Hepatocyte (in vitro differentiated cells): Measurements from ENCODE around the gene FXYD2. TPM values are rescaled to one million over a fixed set of nuclear protein-coding genes. Genes with fewer than 3 reads are reported as not detected.
A peak's percentile ranks its signal among the peaks of the same experiment; 100 is the strongest.

Experiments
- DNase-seq: peaks from one replicate; pipeline ENCODE4 v3.0.0-alpha.2; 2016; ENCODE audit warnings: low spot score
- H2AFZ ChIP-seq: fragments of 200-600 bp; sonication (generic); 2 replicates; pipeline ENCODE4 v1.6.0; 2016; ENCODE audit warnings: antibody characterized with exemption, mild to moderate bottlenecking
- H3K27ac ChIP-seq: fragments of 200-600 bp; sonication (generic); 2 replicates; pipeline ENCODE4 v1.5.1; 2016; ENCODE audit warnings: mild to moderate bottlenecking
- H3K27me3 ChIP-seq: fragments of 200-600 bp; sonication (generic); 2 replicates; pipeline ENCODE4 v1.6.1; 2016
- H3K36me3 ChIP-seq: fragments of 200-600 bp; sonication (generic); replicated peaks from 2 replicates; pipeline ENCODE4 v1.5.1; 2016; ENCODE audit warnings: low read depth; ENCODE audit not compliant: insufficient read depth
- H3K4me1 ChIP-seq: fragments of 200-600 bp; sonication (generic); 2 replicates; pipeline ENCODE4 v1.5.1; 2016; ENCODE audit warnings: mild to moderate bottlenecking, moderate library complexity; ENCODE audit not compliant: insufficient read depth
- H3K4me2 ChIP-seq: fragments of 200-600 bp; sonication (generic); 2 replicates; pipeline ENCODE4 v1.6.0; 2016
- H3K4me3 ChIP-seq: fragments of 200-600 bp; sonication (generic); 2 replicates; pipeline ENCODE4 v1.5.1; 2016; ENCODE audit warnings: mild to moderate bottlenecking
- H3K79me2 ChIP-seq: fragments of 200-600 bp; sonication (generic); 2 replicates; pipeline ENCODE4 v1.6.0; 2017; ENCODE audit warnings: mild to moderate bottlenecking
- H3K9me2 ChIP-seq: fragments of 200-600 bp; sonication (generic); replicated peaks from 2 replicates; pipeline ENCODE4 v1.6.0; 2017; ENCODE audit warnings: mild to moderate bottlenecking; ENCODE audit not compliant: insufficient read depth
- H3K9me3 ChIP-seq: fragments of 200-600 bp; sonication (generic); 2 replicates; pipeline ENCODE4 v1.5.1; 2016; ENCODE audit warnings: low read depth, mild to moderate bottlenecking
- H4K20me1 ChIP-seq: fragments of 200-600 bp; sonication (generic); 2 replicates; pipeline ENCODE4 v1.6.0; 2016; ENCODE audit warnings: mild to moderate bottlenecking; ENCODE audit not compliant: insufficient read depth, poor library complexity, severe bottlenecking
- CTCF ChIP-seq: fragments of 200-600 bp; sonication (generic); IDR thresholded peaks from 2 replicates; pipeline ENCODE4 v1.5.1; 2016; ENCODE audit warnings: antibody characterized with exemption, mild to moderate bottlenecking; ENCODE audit not compliant: poor library complexity
- EZH2 ChIP-seq: fragments of 200-600 bp; sonication (generic); IDR thresholded peaks from 2 replicates; pipeline ENCODE4 v1.6.1; 2016; ENCODE audit warnings: antibody characterized with exemption, mild to moderate bottlenecking, borderline replicate concordance
- EZH2phosphoT487 ChIP-seq: fragments of 200-600 bp; sonication (generic); IDR thresholded peaks from one replicate; pipeline ENCODE4 v1.6.1; 2018; ENCODE audit warnings: antibody characterized with exemption, mild to moderate bottlenecking, low read depth, moderate library complexity; ENCODE audit not compliant: unreplicated experiment, severe bottlenecking
- WGBS: methylation state at CpG from one replicate; pipeline ENCODE4 v1.1.6; 2016; ENCODE audit warnings: low lambda C conversion rate; ENCODE audit errors: missing lambda C conversion rate; 5-methylcytosine and 5-hydroxymethylcytosine counted together
- polyA plus RNA-seq: library from polyadenylated mRNA; unstranded; fragments of >200 nt; fragmentation: Nextera tagmentation; extraction: Ambion mirVana; gene quantifications from 2 replicates; pipeline ENCODE4 v1.2.1, GENCODE V29; 2016
- total RNA-seq: library from RNA; depleted of rRNA; stranded (reverse); fragments of >200 nt; gene quantifications from 2 replicates; pipeline ENCODE4 v1.2.3, GENCODE V29; 2014

FXYD2 gene
- total and polyA plus RNA-seq, 2 experiments from 2014 or later: 72.7 to 93.8 TPM

DNA sequence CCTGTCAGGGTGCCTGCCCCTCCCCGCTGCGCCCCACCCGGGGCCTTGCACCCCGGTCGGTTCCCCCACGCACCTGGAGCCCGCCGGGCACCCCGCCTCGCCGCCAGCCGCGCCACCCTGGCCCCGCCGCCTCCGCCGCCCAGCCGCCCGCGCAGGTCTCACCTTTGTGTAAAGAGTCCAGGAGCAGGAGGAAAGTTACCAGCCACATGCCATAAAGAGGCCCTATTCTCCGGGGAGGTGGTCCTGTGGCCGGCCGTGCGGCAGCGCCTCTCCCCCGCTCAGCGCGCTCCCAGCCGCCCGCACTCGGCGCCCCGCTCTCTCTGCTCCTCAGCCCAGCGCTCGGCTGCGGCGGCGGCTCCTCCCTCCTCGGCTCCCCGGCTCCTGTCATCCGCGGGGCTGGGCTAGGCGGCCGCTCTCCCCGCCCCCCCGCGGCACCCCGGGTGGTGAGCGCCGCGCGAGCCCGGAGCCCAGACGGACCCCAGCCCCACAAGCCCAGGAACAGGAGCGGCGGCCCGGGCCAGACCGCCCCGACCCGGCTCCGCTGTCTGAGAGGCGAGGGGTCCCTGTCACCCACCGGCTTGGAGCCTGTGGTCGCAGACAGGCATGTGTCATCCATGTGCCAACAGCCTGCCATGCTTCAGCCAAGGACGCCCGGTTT lies 27.5 kb downstream of the FXYD2 start, which contains the start of gene DSCAML1:
TSS of gene DSCAML1 (minus strand) at position 345 of the 658 bp plus-strand sequence. CDS start at position 208, 137 bp downstream.
- Histone ChIP-seq H3K27ac (no peak within 1 kb of the TSS), H3K4me1 (peaks cover 13% of the 10 kb centered on the region), H3K9me2 (no peaks in the 10 kb centered on the region), H2AFZ (peak within 1 kb of the TSS; percentile 20), H3K4me2 (peak within 1 kb of the TSS; percentile 92), H4K20me1 (no peaks in the 10 kb centered on the region), H3K79me2 (no peaks in the 10 kb centered on the region), H3K4me3 (peak within 1 kb of the TSS; percentile 36), H3K9me3 (no peaks in the 10 kb centered on the region), H3K27me3 (peaks cover 96% of the 10 kb centered on the region), H3K36me3 (no peaks in the 10 kb centered on the region)
- TF ChIP-seq CTCF (no peak), EZH2phosphoT487 (peak; percentile 85), EZH2 (no peak)
- 16% methylated on average over 16 of the region's 66 CpGs for WGBS
- peak; percentile 70 for DNase-seq

- H4K20me1 ChIP-seq: no peaks in the 10 kb centered on the region
- peaks cover 90% of the 10 kb centered on the region for H3K27me3 ChIP-seq
- TF ChIP-seq EZH2: peak; percentile 7
- TF ChIP-seq CTCF: no peak
- no peak overlapping the region for H3K27ac ChIP-seq
- H3K4me1 ChIP-seq: peaks cover 13% of the 10 kb centered on the region
- no peaks in the 10 kb centered on the region for H3K36me3 ChIP-seq
- H2AFZ ChIP-seq: peak overlapping the region; percentile 20
- 2% methylated on average over 23 of the region's 35 CpGs for WGBS
- no peaks in the 10 kb centered on the region for H3K79me2 ChIP-seq
- H3K9me2 ChIP-seq: no peaks in the 10 kb centered on the region
- H3K9me3 ChIP-seq: no peaks in the 10 kb centered on the region
- no peak for DNase-seq
- peak overlapping the region; percentile 36 for H3K4me3 ChIP-seq
- peak overlapping the region; percentile 92 for H3K4me2 ChIP-seq
These were observed 28.1 kb downstream of the FXYD2 start for GRCh38 chr11:117796456-117796871.

DNA sequence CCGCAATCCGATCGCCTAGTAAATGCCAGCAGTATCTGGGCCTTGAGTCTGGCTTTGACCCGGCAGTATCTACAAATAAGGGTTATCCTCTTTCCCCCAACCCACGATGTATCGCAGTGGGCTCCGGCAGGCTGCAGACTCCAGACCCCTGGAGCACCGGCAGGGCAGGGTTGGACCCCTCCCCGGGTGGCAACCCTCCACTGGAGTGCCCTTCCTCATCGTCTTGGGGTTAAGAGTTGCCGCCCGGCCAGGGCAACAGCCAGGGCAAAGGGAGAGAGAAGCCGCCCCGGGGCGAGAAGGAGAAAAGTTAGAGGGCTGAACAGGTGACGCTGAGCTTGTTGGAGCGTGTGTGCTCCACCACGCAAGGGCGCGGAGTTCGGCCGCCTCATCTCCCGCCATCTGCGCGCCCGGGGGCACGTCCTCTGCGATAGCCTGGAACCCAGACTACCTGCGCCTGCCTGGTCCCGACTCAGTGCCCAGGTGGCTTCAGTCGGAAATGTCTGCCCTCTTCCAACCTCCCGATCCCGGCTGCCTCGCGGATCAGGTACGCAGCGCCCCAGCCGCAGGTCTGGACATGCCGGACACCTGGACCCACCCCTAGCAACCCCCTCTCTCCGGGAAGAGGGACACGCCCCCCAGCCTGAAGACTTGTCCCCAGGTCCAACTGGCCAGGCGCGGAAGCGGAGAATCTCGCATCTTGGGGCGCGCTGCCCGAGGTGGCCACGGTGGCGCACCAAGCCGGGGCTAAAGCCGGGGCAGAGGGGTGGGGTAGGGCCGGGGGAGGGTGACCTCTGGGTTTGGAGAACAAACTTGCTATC lies 28.7 kb downstream of the FXYD2 start:
- H3K36me3 ChIP-seq: no peaks in the 10 kb centered on the region
- no peaks in the 10 kb centered on the region for H3K9me2 ChIP-seq
- H3K27ac ChIP-seq: no peak overlapping the region
- DNase-seq: no peak
- TF ChIP-seq EZH2 (peak; percentile 87), EZH2phosphoT487 (no peak)
- H3K79me2 ChIP-seq: no peaks in the 10 kb centered on the region
- no peaks in the 10 kb centered on the region for H4K20me1 ChIP-seq
- H3K27me3 ChIP-seq: peaks cover 84% of the 10 kb centered on the region
- peak overlapping the region; percentile 92 for H3K4me2 ChIP-seq
- peak overlapping the region; percentile 20 for H2AFZ ChIP-seq
- H3K4me1 ChIP-seq: peaks cover 13% of the 10 kb centered on the region
- WGBS: 7% methylated on average over 51 of the region's 53 CpGs
- peak overlapping the region; percentile 36 for H3K4me3 ChIP-seq
- H3K9me3 ChIP-seq: no peaks in the 10 kb centered on the region
